WTC11 (cell line): ENCODE results near the gene BAIAP2L1.

ENCODE experiments used
- AR ChIP-seq: fragments of 250-450 bp; sonication (Bioruptor Pico); IDR thresholded peaks from 2 replicates; pipeline ENCODE4 v1.9.0; 2021; ENCODE audit warnings: mild to moderate bottlenecking
- ATF6 ChIP-seq: sonication (generic); formaldehyde crosslinking; IDR thresholded peaks from 2 replicates; pipeline ENCODE4 v1.8.1; 2023; ENCODE audit warnings: mild to moderate bottlenecking, missing genetic modification reagents
- CBFB ChIP-seq: sonication (generic); formaldehyde crosslinking; IDR thresholded peaks from 2 replicates; pipeline ENCODE4 v1.8.1; 2022; ENCODE audit warnings: mild to moderate bottlenecking, low read depth, missing genetic modification reagents
- CREB1 ChIP-seq: sonication (generic); formaldehyde crosslinking; IDR thresholded peaks from 2 replicates; pipeline ENCODE4 v1.8.0; 2023; ENCODE audit warnings: mild to moderate bottlenecking, missing genetic modification reagents
- ESRRA ChIP-seq: sonication (generic); formaldehyde crosslinking; IDR thresholded peaks from 2 replicates; pipeline ENCODE4 v1.8.1; 2022; ENCODE audit warnings: mild to moderate bottlenecking, missing genetic modification reagents, borderline replicate concordance
- GABPB1 ChIP-seq: sonication (generic); formaldehyde crosslinking; IDR thresholded peaks from 2 replicates; pipeline ENCODE4 v1.8.1; 2023; ENCODE audit warnings: mild to moderate bottlenecking, missing genetic modification reagents
- TCF7 ChIP-seq: sonication (generic); formaldehyde crosslinking; IDR thresholded peaks from 2 replicates; pipeline ENCODE4 v1.8.0; 2022; ENCODE audit warnings: mild to moderate bottlenecking, low read depth, missing genetic modification reagents, moderate library complexity
- TEAD4 ChIP-seq: sonication (generic); formaldehyde crosslinking; IDR thresholded peaks from 2 replicates; pipeline ENCODE4 v1.8.0; 2022; ENCODE audit warnings: mild to moderate bottlenecking, missing genetic modification reagents
- TP53 ChIP-seq: sonication (generic); formaldehyde crosslinking; IDR thresholded peaks from 2 replicates; pipeline ENCODE4 v1.8.1; 2023; ENCODE audit warnings: mild to moderate bottlenecking, missing genetic modification reagents
- ZNF263 ChIP-seq: sonication (generic); formaldehyde crosslinking; IDR thresholded peaks from 2 replicates; pipeline ENCODE4 v1.8.1; 2022; ENCODE audit warnings: low read depth, mild to moderate bottlenecking, moderate library complexity, missing genetic modification reagents
- TF ChIP-seq, protein P1 (sequence below): sonication (generic); formaldehyde crosslinking; IDR thresholded peaks from 2 replicates; pipeline ENCODE4 v1.8.0; 2023; ENCODE audit warnings: mild to moderate bottlenecking, missing genetic modification reagents
- TF ChIP-seq, protein P2 (sequence below): sonication (generic); formaldehyde crosslinking; conservative IDR thresholded peaks from 2 replicates; pipeline ENCODE4 v1.8.1; 2023; ENCODE audit warnings: mild to moderate bottlenecking, low read depth, missing genetic modification reagents, moderate library complexity
- TF ChIP-seq, protein P3 (sequence below): fragments of 200-600 bp; IDR thresholded peaks from 2 replicates; pipeline ENCODE4 v1.8.0; 2022; ENCODE audit warnings: antibody characterized with exemption

- TF ChIP-seq ZNF263 (no peak), ATF6 (CRISPR knock-in tag) (no peak), CBFB (no peak), GABPB1 (CRISPR knock-in tag) (no peak), CREB1 (CRISPR knock-in tag) (no peak), ESRRA (CRISPR knock-in tag) (no peak), TCF7 (CRISPR knock-in tag) (no peak), AR (no peak), TEAD4 (no peak), TP53 (CRISPR knock-in tag) (no peak)
- TF ChIP-seq, protein P1, sequence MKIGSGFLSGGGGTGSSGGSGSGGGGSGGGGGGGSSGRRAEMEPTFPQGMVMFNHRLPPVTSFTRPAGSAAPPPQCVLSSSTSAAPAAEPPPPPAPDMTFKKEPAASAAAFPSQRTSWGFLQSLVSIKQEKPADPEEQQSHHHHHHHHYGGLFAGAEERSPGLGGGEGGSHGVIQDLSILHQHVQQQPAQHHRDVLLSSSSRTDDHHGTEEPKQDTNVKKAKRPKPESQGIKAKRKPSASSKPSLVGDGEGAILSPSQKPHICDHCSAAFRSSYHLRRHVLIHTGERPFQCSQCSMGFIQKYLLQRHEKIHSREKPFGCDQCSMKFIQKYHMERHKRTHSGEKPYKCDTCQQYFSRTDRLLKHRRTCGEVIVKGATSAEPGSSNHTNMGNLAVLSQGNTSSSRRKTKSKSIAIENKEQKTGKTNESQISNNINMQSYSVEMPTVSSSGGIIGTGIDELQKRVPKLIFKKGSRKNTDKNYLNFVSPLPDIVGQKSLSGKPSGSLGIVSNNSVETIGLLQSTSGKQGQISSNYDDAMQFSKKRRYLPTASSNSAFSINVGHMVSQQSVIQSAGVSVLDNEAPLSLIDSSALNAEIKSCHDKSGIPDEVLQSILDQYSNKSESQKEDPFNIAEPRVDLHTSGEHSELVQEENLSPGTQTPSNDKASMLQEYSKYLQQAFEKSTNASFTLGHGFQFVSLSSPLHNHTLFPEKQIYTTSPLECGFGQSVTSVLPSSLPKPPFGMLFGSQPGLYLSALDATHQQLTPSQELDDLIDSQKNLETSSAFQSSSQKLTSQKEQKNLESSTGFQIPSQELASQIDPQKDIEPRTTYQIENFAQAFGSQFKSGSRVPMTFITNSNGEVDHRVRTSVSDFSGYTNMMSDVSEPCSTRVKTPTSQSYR, result no peak
- TF ChIP-seq, protein P2, sequence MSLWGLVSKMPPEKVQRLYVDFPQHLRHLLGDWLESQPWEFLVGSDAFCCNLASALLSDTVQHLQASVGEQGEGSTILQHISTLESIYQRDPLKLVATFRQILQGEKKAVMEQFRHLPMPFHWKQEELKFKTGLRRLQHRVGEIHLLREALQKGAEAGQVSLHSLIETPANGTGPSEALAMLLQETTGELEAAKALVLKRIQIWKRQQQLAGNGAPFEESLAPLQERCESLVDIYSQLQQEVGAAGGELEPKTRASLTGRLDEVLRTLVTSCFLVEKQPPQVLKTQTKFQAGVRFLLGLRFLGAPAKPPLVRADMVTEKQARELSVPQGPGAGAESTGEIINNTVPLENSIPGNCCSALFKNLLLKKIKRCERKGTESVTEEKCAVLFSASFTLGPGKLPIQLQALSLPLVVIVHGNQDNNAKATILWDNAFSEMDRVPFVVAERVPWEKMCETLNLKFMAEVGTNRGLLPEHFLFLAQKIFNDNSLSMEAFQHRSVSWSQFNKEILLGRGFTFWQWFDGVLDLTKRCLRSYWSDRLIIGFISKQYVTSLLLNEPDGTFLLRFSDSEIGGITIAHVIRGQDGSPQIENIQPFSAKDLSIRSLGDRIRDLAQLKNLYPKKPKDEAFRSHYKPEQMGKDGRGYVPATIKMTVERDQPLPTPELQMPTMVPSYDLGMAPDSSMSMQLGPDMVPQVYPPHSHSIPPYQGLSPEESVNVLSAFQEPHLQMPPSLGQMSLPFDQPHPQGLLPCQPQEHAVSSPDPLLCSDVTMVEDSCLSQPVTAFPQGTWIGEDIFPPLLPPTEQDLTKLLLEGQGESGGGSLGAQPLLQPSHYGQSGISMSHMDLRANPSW (CRISPR knock-in tag), result no peak
- TF ChIP-seq, protein P3, sequence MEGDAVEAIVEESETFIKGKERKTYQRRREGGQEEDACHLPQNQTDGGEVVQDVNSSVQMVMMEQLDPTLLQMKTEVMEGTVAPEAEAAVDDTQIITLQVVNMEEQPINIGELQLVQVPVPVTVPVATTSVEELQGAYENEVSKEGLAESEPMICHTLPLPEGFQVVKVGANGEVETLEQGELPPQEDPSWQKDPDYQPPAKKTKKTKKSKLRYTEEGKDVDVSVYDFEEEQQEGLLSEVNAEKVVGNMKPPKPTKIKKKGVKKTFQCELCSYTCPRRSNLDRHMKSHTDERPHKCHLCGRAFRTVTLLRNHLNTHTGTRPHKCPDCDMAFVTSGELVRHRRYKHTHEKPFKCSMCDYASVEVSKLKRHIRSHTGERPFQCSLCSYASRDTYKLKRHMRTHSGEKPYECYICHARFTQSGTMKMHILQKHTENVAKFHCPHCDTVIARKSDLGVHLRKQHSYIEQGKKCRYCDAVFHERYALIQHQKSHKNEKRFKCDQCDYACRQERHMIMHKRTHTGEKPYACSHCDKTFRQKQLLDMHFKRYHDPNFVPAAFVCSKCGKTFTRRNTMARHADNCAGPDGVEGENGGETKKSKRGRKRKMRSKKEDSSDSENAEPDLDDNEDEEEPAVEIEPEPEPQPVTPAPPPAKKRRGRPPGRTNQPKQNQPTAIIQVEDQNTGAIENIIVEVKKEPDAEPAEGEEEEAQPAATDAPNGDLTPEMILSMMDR, result no peak
Measured at GRCh38 chr7:98265841-98266271, 135.0 kb downstream of the BAIAP2L1 start.
